GM10847 (cell line): Measurements from ENCODE around the gene RCN1.
A peak's percentile ranks its signal among the peaks of the same experiment; 100 is the strongest.

Experiments
- POLR2A ChIP-seq: IDR thresholded peaks from 2 replicates; pipeline ENCODE4 v1.6.1; 2011; ENCODE audit not compliant: insufficient read length; ENCODE audit errors: extremely low read depth

The RCN1 gene

DNA sequence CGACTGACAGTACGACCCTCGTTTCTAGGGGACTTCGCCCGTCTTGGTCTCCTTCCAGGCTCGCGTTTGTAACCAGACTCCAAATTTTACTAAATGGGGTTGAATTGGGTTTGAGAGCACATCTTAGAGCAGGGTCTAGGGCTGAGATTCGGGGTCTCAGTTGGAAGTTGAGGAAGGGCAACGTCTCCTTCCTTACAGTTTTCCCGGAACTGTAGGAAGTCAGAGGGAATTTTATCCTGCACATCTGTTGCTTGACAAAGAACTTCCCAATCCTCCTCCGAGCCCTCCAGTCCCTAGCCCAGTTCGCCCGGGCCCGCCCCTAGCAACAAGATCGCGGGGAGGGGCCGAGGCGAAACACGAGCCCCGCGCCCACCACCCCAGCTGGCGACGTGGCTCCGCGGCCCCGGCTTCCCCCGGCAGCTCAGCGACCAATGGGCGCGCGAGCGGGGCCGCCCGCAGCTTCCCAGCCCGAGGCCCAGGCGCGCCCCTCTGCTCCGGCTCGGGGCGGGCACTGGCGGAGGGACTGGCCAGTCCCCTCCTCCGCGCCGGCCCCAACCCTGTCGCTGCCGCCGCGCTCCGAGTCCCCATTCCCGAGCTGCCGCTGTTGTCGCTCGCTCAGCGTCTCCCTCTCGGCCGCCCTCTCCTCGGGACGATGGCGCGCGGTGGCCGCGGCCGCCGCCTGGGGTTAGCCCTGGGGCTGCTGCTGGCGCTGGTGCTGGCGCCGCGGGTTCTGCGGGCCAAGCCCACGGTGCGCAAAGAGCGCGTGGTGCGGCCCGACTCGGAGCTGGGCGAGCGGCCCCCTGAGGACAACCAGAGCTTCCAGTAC is at the start of gene RCN1:
TSS of gene RCN1 (plus strand) at position 530 of the 826 bp plus-strand sequence. CDS start at position 653, 123 bp downstream.
- peak; percentile 30 for TF ChIP-seq POLR2A

DNA sequence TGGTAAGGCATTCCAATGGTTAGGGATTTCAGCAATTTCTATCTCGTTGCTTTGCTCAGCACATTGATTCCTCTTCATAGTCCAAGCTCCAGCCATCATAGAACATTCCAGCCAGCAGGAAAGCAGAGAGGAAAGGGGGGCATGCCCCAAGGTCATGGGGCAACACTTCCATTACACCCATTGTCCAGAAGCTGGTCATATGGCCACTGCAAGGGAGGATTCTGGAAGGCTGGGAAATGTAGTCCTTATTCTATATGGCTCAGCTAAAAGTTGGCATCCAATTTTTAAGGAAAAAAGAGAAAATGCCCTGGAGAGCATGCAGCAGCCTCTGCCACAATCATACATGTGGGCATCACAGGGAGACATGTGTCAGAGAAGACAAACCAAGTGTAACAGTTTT is 47.1 kb upstream of the RCN1 start:
- TF ChIP-seq POLR2A = no peak

DNA sequence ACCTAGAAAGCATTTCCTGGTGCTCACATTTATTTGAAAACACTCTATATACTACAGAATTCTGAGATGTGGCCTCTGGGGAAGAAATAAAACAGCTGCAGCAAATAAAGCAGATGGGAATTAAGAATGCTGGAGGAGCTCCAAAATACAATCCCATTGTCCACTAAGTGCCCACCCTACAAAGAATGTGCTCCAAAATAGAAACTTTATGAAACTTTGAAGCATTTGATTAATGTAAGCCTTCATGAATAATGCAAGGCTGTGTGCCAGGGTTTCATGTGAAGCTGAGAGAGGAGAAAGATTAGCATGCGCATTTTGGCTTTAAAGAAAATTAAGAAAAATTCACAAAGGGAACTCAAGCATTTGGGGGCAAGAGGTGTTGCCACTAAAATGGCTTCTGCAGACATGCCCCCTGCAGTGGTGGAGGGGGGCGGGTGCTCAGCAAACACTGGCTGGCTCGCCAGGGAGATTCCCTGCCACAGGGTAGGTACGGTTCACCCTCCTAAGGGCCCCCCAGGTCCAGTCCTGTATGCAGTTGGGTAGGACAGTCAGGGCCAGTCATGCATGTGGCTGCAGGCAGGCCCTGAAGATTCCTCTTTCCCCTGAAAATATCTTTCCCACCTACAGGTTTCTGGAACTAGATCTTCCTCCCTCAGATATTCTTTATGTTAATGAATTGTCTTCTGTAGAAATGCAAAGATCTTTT is 46.6 kb upstream of the RCN1 start:
- no peak for TF ChIP-seq POLR2A

DNA sequence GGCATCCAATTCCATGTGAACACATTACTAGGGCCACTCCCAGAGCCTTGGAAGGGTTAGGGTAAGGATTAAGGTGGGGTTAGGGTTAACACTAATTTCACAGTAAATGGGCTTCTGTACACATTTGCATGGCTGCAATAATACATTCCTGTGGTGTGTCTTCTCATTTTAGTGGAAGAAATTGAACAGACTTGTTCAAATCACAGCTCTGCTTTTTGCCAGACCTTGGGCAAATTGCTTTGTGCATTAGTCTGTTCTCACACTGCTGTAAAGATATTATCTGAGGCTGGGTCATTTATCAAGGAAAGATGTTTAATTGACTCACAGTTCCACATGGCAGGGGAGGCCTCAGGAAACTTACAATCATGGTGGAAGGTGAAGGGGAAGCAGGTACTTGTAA is 45.4 kb upstream of the RCN1 start:
- TF ChIP-seq POLR2A = no peak

DNA sequence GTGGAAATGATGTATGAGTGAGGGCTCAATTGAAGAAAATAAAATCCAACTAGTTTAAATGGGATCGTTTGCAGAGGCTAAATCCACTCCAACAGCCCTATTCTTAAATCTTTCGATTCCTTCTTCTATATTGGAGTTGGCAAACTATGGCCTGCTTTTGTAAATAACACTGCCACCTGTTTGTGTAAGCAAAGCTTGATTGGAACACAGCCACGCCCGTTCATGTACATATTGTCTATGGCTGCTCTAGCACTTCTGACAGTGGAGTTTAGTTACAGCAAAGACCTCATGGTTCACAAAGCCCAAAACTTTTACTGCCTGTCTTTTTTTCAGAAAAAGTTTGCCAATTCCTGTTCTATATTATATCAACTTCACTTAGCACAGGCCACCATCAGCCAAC is 40.6 kb upstream of the RCN1 start:
- no peak for TF ChIP-seq POLR2A

DNA sequence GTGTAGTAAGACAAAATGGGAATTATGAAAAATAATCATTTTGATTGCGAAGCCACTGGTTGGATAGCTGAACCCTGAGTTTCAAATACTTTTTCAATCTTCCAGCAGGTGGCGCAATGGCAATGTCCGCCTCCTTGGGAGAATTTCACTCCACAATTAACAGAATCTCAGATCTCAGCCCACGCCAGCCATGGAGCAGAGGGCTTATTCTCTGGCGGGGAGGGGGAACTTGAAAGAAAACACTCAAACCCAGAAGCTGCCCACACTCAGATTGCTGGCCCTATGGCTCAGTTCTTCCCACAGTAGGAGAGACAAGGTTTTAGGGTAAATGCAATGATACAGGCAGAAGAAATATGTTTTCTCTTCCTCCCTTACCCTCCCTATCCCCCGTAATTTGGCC is 38.7 kb upstream of the RCN1 start:
- no peak for TF ChIP-seq POLR2A

DNA sequence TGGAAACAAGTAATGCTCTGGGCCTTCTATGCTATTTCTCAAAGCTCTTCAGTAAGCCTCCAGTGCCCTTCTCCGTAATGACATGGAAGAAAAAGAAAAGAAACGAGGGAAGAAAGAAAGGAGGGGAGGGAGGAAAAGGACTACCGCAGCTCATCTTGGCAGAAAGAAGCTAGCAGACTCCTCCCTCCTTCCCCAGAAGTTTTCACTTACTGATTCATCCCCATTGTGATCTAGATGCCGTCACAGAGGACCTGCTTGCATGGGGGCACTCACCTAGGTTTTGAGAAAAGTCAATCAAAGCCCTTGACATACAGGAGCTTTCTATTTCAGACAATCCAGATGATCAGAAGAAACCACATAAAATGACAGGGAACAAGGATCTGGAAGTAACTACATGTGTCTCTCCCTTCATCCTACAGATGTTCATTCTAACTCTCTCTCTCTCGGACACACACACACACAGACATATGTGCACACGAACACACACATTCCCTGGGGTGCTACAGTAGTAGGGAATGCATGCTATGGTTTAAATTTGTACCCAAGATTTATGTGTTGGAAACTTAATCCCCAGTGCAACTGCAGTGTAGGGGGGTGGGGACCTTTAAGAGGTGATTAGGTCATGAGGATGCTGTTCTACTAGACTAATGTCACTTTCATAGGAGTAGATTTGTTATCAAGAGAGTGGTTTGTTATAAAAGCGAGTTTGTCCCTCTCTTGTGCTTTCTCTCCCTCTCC is 37.6 kb upstream of the RCN1 start:
- TF ChIP-seq POLR2A = no peak

DNA sequence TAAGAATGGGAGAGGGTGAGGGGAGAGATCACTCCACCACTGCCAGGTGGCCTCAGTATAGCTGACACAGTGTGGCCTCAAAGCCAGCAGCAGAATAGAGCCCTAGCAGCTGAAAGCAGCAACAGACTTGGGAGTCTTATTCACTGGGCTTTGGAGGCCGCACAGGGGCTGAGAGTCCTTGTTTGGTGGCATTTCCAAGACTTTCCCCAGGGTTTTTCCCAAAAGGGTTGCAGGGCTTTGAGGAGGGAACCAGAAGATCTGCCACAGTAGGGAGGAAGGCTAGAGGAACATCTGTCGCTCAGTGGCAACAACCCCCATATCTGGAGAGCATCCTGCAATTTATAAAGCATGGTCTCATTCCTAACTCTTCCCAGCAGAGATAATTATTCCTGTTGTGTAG is 35.0 kb upstream of the RCN1 start:
- no peak for TF ChIP-seq POLR2A

DNA sequence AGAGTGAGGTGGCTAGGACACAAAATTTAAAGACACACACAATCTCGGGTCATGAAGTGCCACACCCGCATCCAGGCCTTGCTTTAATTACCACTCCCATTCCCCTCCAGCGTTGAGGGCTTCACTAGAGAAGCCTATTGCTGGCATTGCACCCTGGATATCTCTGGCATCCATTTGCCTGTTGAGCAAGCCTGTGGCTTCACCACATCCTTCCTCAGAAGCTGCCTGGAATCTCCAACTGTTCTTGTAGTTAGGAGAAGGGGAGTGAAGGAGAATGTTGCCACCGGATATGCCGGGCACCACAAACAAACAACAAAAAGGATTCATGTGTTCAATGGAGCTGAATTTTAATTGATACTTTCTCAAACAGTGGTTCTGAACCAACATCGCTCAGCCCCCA is 34.4 kb upstream of the RCN1 start:
- no peak for TF ChIP-seq POLR2A

DNA sequence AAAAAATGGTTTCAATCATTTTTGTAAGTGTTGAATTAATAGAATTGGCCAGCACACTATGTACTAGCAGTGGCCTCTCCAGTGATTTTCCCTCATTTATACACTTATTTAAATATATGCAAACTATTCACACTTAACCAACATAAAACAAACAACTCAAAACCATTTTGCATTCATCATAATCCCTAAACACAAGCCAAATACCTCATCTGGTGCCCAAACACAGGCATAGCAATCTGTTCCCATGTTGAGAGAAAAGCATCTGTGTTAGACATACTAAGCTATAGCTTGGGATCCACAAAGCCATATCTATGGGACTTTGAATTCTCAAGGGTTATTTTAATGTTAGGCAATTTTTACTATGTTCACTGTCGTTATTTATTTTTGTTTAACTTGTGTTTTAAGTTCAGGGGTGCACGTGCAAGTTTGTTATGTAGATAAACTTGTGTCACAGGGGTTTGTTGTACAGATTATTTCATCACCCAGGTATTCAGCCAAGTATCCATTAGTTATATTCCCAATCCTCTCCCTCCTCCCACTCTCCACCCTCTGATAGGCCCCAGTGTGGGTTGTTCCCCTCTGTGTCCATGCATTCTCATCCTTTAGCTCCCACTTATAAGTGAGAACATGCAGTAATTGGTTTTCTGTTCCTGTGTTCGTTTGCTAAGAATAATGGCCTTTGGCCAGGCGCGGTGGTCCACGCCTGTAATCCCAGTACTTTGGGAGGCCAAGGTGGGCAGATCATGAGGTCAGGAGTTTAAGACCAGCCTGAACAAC is 31.0 kb upstream of the RCN1 start:
- TF ChIP-seq POLR2A = no peak

DNA sequence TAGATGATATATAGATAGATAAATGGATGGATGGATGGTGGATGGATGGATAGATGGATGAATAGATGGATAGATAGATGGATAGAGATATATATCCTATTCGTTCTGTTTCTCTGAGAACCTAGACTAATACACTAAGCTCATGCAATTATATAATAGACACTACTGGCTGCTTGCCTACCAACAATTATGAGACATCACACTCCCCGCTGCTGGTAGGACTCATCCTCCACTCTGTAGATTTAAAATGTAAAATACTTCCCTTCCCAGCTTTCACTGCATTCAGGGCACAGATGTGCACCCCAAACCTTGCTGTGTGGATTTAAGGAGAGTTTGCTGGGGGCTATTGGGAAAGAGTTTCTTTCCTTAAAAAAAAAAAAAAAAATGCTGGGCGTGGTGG is 28.3 kb upstream of the RCN1 start:
- TF ChIP-seq POLR2A = no peak

DNA sequence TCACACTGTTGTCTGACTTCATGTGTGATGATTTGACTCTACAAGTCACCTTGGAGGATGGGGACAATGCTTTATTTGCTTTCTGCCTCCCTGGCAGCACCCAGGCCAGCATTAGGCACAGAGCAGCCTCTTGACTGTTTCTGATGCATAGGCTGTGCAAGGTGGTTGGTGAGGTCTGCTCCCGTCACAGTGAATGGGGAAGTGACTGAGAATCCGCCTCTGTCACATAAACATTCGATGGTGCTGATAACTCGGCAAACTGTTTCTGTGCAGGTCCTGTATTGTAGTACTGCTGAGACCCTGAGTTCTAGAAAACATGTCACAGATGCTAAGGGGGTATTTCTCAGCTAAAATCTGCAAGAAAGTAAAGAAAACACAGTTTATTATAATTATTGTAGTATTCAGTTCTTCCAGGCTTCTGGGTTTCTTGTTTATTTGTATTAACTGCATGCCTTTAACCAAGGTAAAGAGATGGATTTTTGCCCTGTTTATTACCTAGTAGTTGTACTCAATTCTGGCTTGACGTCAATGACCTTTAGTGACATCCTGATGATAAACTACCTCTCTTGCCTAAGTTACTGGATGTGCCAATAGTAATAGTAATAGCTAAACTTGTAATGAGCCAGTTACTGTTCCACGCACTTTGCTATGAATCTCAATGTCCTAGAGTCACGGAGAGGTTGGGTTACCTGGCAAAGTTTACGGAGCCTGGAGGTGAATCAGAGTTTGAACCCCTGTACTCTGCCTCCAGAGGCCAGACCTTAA is 24.8 kb upstream of the RCN1 start:
- no peak for TF ChIP-seq POLR2A

DNA sequence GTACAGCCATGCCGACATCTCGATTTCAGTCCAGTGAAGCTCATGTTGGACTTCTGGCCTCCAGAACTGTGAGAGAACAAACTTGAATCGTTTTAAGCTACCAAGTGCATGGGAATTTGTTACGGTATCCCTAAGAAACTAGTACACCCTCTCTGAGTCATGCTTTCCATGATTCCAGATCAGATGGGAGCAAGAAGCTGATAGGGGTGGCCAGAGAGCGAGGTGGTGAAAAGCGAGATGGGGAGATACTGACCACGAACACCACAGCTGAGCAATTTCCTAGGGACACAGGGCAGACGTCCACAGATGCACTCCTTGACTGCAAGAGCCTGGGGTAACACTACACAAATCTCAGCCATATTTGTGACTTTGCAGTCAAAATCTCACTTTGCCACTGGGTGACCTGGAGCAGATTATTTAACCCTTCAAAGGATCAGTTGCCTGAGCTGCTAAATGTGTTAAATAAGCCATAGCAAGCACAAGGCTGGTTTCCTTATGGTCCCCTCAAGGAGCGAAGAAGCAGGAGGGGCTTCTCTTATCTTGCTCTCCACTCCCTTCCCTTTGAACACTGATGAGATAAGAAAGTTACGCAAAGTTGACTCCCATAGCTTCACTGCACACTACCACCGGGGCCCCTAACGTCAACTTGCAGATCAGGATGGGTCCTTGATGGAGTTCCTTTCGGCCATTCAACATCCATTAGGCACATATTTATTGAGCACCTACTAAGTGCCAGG is 22.6 kb upstream of the RCN1 start:
- TF ChIP-seq POLR2A = no peak
